Stimulated activated effector memory CD8-positive, alpha-beta T cell treated with anti-CD3 and anti-CD28 coated beads, Interleukin-12 subunit alpha, Interleukin-12 subunit beta, amount 100 ng/mL, for 72 hours (primary cell): ENCODE results near the gene HSPG2.
A peak's percentile ranks its signal among the peaks of the same experiment; 100 is the strongest.
"Not testable (repeated sequence)": the region's sequence is repeated elsewhere in the genome, so short reads cannot be mapped to it uniquely, and the experiment has no call there.

ENCODE experiments used
- ATAC-seq: fragments of 150-1000 bp; cut with Tn5 transposase; 2 replicates; pipeline ENCODE4 v1.10.0; 2021
- DNase-seq, 2 donors: peaks; one replicate each; pipeline ENCODE4 v3.0.0; 2021 to 2022; ENCODE audit warnings: low spot score in 2 of 2
- H3K27ac Mint-ChIP-seq: one replicate; pipeline ENCODE4 v1.8.0; 2022; ENCODE audit warnings: mild to moderate bottlenecking, mixed read lengths
- H3K36me3 Mint-ChIP-seq: one replicate; pipeline ENCODE4 v1.8.0; 2022; ENCODE audit warnings: mild to moderate bottlenecking, mixed read lengths
- H3K4me1 Mint-ChIP-seq: one replicate; pipeline ENCODE4 v1.8.0; 2022; ENCODE audit warnings: mixed read lengths
- H3K4me3 Mint-ChIP-seq: one replicate; pipeline ENCODE4 v1.8.0; 2022; ENCODE audit warnings: mild to moderate bottlenecking, mixed read lengths
- H3K9me3 Mint-ChIP-seq: one replicate; pipeline ENCODE4 v1.8.0; 2022; ENCODE audit warnings: mixed read lengths

HSPG2 gene

DNA sequence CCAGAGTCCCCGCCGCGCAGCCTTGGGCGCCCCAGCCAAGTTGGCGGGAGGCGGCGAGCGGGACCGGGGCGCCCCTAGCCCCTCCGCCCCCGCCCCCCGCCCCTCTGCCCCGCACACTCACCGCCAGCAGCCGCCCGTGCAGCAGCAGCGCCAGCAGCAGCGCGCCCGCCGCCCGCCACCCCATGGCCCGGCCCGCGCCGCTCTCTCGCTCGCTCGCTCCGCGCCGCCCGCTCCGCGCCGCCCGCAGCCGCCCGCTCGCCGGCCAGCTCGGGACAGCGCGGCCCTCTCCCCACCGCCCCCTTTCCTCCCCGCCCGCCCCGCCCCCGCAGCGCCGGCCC, at the start of gene HSPG2:
HSPG2 (minus strand) TSS at position 277 of the 338 bp plus-strand sequence; CDS start at position 184, 93 bp downstream.
- Mint-ChIP-seq H3K4me3 (peak within 1 kb of the TSS; percentile 76), H3K36me3 (no peaks in the 10 kb centered on the region), H3K9me3 (no peaks in the 10 kb centered on the region), H3K4me1 (peaks cover 19% of the 10 kb centered on the region), H3K27ac (peak within 1 kb of the TSS; percentile 80)
- peak; percentile 60 for ATAC-seq
- no peak for DNase-seq

DNA sequence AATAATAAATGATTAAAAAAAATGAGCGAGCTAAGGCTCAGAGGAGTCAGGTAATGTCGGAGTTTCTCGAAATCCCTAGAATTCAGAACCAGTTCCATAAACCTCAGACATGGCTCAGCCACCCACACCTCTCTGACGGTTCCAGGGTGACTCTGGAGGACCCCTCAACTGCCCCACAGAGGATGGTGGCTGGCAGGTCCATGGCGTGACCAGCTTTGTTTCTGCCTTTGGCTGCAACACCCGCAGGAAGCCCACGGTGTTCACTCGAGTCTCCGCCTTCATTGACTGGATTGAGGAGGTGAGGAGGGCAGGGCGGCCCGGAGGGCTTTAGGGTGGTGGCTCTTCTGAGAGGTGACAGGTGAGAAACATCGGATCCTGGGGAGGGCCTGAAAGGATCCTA, 49.3 kb upstream of the HSPG2 start:
- H3K36me3 Mint-ChIP-seq, H3K27ac Mint-ChIP-seq, H3K9me3 Mint-ChIP-seq, DNase-seq, H3K4me1 Mint-ChIP-seq, ATAC-seq, H3K4me3 Mint-ChIP-seq: not testable (repeated sequence)

DNA sequence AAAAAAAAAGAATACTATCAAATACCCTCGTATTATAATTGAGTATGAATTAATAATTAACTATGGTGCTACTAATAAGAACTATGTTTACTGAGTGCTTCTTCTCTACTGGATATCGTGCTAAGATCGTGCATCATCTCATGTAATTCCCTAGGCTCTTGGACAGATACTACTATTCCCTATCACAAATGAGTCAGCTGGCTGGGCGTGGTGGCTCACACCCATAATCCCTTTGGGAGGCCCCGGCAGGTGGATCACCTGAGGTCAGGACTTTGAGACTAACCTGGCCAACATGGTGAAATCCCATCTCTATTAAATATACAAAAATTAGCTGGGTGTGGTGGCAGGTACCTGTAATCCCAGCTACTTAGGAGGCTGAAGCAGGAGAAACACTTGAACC, 48.8 kb upstream of the HSPG2 start:
- not testable (repeated sequence) for H3K9me3 Mint-ChIP-seq, ATAC-seq, H3K4me1 Mint-ChIP-seq

DNA sequence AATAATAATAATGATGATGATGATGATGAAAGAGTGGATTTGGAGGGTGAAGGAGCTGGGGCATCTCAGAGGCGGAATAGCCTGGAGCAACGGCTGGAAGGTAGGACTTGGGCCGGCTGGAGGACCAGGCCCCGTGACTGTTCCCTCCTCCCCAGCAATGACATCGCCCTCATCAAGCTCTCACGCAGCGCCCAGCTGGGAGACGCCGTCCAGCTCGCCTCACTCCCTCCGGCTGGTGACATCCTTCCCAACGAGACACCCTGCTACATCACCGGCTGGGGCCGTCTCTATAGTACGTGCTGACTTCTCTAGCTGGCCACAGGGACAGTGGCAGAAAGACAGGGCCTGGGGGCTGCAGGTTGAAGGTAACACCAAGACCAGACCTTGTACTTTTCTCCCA, 46.4 kb upstream of the HSPG2 start:
- not testable (repeated sequence) for H3K9me3 Mint-ChIP-seq, H3K36me3 Mint-ChIP-seq, H3K4me3 Mint-ChIP-seq, H3K27ac Mint-ChIP-seq, DNase-seq, H3K4me1 Mint-ChIP-seq, ATAC-seq

More for the DNA sequence above, 48.8 kb upstream of the HSPG2 start:
- H3K36me3 Mint-ChIP-seq, DNase-seq, H3K4me3 Mint-ChIP-seq, H3K27ac Mint-ChIP-seq: not testable (repeated sequence)

DNA sequence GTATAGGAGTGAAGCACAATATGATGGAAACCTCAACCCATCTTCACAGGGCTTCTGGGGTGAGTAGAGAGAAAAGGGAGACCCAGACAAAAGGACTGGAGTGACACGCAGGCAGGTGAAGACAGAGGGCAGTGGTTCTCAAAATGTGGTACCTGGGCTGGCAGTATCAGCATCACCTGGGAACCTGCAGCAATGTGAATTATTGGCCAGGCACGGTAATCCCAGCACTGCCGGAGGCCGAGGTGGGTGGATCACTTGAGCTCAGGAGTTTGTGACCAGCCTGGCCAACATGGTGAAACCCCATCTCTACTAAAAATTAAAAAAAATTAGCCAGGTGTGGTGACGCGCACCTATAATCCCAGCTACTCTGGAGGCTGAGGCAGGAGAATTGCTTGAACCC, 45.0 kb upstream of the HSPG2 start:
- not testable (repeated sequence) for H3K9me3 Mint-ChIP-seq, ATAC-seq, H3K36me3 Mint-ChIP-seq, DNase-seq, H3K27ac Mint-ChIP-seq, H3K4me3 Mint-ChIP-seq, H3K4me1 Mint-ChIP-seq

DNA sequence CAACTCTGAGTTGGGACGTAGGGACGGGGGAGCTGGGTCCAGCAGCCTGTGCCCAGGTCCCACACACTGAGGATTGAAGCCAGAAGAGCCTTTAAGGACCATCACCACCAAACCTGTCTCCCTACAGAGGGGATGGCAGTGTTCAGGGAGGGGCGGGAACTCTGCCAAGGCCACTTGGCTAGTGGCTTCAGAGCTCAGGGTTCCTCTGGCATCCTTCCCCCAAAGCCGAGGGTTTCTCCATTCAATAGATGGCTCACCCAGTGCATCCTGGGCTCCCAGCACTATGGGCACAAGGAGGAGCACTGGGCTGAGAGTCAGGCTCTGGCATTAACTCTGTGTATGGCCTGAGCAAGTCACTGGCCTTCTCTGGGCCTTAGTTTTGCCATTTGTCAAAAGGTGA, 44.1 kb upstream of the HSPG2 start:
- not testable (repeated sequence) for ATAC-seq, DNase-seq, H3K4me1 Mint-ChIP-seq, H3K4me3 Mint-ChIP-seq, H3K36me3 Mint-ChIP-seq, H3K9me3 Mint-ChIP-seq, H3K27ac Mint-ChIP-seq

DNA sequence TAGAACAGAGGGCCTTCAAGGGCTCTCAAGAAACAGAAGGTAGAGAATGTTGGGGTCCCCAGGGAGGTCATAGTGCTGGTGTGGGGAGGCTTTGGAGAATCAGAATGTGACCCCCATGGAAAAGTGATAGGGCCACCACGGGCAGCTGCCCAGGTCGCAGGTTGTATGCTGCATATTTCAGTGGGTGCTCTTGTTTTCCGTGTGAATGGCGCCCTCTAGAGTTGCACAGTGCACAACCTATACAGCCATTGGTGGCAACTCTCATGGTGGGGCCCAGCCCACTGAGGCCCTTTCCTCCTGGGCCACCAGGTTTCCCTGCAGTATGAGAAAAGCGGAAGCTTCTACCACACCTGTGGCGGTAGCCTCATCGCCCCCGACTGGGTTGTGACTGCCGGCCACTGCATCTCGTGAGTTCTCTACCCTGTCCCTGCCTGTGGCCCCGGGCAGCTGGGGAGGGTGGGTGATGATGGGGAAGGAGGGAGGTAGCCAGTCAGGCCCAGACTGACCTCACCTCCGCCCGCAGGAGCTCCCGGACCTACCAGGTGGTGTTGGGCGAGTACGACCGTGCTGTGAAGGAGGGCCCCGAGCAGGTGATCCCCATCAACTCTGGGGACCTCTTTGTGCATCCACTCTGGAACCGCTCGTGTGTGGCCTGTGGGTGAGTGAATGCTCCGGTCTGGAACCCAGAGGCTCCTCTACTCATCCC, 43.6 kb upstream of the HSPG2 start:
- H3K4me3 Mint-ChIP-seq, H3K9me3 Mint-ChIP-seq, H3K36me3 Mint-ChIP-seq, H3K4me1 Mint-ChIP-seq, DNase-seq, H3K27ac Mint-ChIP-seq: not testable (repeated sequence)
- peak; percentile 64 for ATAC-seq

DNA sequence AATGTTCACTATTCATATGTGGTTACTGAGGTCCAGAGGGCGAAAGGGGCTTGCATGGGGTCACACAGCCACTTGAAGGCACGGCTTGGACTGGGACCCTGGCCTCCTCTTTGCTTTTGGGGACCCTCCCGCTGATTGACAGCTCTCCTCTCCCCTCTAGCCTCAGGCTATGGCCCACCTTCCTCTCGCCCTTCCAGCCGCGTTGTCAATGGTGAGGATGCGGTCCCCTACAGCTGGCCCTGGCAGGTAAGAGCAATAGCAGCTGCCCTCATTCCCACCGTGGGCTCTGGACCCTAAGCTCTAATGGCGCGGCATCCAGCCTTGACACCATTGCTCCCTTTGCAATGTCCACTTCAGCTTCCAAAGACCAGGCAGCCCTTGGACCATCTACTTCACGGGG, 41.1 kb upstream of the HSPG2 start:
- not testable (repeated sequence) for ATAC-seq, H3K27ac Mint-ChIP-seq, H3K4me3 Mint-ChIP-seq, H3K9me3 Mint-ChIP-seq, H3K4me1 Mint-ChIP-seq, DNase-seq, H3K36me3 Mint-ChIP-seq

DNA sequence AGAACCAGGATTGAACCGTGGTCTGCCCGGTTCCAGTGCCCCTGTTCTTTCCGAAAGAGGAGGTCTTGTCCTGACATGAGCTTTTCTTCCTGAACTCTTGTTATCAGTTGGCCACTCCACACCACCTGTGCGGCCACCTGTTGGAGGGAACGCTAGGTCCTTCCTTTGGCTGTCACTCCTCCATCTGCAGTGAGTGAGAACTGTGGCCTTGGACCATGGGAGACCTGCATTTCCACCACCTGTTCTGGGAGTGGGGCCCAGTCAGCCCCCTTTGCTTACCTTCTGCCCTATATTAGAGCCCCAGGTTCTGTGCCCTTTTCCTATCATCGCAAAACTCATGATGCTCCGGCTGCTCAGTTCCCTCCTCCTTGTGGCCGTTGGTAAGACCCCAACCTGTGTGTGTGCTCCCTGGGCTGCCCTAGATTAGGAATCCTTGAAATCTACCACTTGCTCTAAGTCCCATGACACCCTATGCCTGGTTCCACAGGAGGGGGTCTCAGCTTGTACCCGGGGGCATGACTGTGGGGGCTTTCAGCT, 39.7 kb upstream of the HSPG2 start, which contains the start of gene CELA3B:
CELA3B (plus strand) TSS at position 320 of the 537 bp plus-strand sequence; CDS start at position 338, 18 bp downstream.
- H3K4me1 Mint-ChIP-seq, H3K36me3 Mint-ChIP-seq, ATAC-seq, H3K4me3 Mint-ChIP-seq, DNase-seq, H3K27ac Mint-ChIP-seq, H3K9me3 Mint-ChIP-seq: not testable (repeated sequence)

DNA sequence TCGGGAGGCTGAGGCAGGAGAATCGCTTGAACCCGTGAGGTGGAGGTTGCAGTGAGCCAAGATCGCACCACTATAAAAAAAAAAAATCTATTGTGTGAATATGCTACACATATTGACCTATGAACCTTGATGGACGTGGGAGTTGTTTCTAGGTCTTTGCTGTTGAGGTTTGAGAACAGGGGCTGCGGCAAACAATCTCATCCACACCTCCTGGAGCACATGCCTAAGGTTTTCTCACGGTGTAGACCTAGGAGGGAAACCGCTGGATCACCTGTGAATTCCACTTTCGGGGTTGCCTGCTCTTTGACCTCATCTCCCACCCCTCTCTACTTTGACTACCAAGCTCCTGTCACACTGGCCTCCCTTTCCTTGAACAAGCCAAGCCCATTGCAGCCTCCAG, 38.2 kb upstream of the HSPG2 start:
- DNase-seq, ATAC-seq, H3K27ac Mint-ChIP-seq, H3K4me3 Mint-ChIP-seq, H3K36me3 Mint-ChIP-seq, H3K4me1 Mint-ChIP-seq, H3K9me3 Mint-ChIP-seq: not testable (repeated sequence)

DNA sequence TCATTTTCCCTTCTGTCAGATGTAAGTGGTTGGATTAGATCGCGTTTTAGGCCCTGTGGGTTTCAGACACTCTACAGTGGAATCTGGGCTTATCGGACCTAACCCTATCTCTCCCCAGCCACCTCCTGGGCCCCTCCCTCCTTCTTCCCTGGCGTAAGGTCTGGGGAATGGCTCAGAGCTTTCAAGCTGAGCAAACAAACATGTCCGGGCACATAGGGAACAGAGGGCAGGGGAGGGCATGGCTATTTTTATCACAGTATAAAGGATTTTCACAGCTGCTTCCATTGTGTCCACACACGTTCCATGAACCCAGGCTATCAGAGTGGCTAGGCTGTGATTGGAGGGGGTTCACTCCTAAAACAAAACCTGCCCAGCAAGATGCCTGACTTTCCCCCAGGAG, 37.6 kb upstream of the HSPG2 start:
- H3K4me1 Mint-ChIP-seq, ATAC-seq, H3K9me3 Mint-ChIP-seq, H3K27ac Mint-ChIP-seq, DNase-seq, H3K36me3 Mint-ChIP-seq, H3K4me3 Mint-ChIP-seq: not testable (repeated sequence)

DNA sequence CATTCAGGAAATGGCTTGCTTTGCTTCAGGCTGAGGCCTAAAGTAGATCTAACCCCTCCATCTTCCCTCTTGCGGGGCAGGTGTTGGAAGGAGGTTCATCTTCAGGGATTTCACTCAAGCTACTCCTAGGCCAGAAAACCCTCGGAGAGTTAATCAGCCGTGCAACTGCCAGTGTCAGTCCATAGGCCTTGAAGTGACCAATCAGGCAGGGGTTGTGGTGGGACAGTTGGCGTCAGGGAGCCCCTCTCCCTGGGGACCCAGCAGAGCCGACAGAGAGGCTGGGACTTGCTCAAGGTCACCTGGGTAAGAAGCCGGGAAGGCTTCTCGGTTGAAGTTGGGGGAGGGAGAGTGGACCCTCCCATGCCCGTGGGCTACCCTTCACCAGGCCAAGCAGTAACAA, 36.8 kb upstream of the HSPG2 start:
- not testable (repeated sequence) for H3K4me3 Mint-ChIP-seq, ATAC-seq, DNase-seq, H3K4me1 Mint-ChIP-seq, H3K9me3 Mint-ChIP-seq, H3K36me3 Mint-ChIP-seq, H3K27ac Mint-ChIP-seq

DNA sequence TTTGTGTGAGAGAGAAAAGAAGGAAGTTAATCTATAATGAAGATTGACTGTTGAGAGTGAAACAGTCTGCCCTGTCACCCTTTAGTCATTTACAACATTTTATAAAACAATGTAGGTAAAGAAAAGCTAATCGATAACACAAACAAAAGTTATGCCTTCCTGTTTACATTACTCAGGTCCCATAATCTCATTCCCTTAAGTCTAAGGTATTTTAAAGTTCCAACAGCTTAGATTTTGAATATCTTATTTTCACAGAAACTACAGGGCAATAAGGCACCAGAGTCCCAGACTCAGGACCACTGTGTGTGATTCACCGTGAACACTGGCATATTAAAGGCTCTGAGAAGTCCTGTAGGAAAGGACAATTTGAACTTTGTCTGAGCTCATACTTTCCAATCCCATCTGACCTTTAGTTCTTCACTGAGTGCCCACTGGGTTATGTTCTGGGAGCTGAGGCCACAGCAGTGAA, 35.9 kb upstream of the HSPG2 start:
- H3K36me3 Mint-ChIP-seq, H3K27ac Mint-ChIP-seq, ATAC-seq, DNase-seq, H3K9me3 Mint-ChIP-seq, H3K4me1 Mint-ChIP-seq, H3K4me3 Mint-ChIP-seq: not testable (repeated sequence)

DNA sequence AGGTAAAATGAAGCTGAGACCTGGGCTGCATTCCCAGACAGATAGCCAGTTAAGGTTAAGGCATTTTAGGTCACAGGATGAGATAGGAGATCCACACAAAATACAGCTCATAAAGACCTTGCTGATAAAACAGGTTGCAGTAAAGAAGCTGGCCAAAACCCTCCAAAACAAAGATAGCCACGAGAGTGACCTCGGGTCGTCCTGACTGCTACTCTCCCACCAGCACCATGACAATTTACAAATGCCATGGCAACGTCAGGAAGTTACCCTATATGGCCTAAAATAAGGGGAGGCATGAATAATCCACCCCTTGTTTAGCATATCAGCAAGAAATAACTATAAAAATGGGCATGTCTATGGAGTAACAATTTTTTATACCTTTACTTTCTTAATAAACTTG, 33.4 kb upstream of the HSPG2 start:
- H3K36me3 Mint-ChIP-seq, H3K27ac Mint-ChIP-seq, H3K9me3 Mint-ChIP-seq, H3K4me3 Mint-ChIP-seq, H3K4me1 Mint-ChIP-seq, DNase-seq, ATAC-seq: not testable (repeated sequence)

DNA sequence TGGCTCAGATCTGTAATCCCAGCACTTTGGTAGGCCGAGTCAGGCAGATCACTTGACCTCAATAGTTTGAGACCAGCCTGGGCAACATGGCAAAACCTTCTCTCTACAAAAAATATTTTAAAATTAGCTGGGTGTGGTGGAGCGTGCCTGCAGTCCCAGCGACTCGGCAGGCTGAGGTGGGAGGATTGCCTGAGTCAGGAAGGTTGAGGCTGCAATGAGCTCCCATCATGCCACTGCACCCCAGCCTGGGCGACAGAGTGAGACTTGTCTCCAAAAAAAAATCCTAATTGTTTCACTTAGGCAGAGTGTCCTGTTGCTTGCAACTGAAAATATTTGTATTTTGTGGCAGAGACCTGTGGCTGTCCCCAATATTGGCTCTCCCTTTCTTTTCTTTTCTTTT, 32.0 kb upstream of the HSPG2 start:
- not testable (repeated sequence) for DNase-seq, H3K4me3 Mint-ChIP-seq, H3K36me3 Mint-ChIP-seq, H3K4me1 Mint-ChIP-seq, H3K9me3 Mint-ChIP-seq, H3K27ac Mint-ChIP-seq, ATAC-seq

DNA sequence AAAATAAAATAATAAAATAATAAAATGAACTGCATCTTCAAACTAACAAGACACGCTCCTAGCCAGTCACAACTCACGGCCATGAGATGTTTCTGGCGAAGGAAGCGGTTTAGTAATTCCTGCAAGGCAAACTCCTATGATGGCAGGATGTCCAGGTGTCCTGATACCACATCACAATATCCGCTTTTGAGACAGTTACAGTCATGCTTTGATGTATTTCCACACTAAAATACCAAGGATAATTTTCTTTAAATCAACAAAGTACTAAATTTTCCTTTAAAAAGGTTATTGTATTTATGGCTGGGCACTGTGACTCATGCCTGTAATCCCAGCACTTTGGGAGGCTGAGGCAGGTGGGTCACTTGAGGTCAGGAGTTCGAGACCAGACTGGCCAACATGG, 30.1 kb upstream of the HSPG2 start:
- not testable (repeated sequence) for H3K4me1 Mint-ChIP-seq, H3K36me3 Mint-ChIP-seq, ATAC-seq, H3K9me3 Mint-ChIP-seq, DNase-seq, H3K4me3 Mint-ChIP-seq, H3K27ac Mint-ChIP-seq
